K562 (cell line): ENCODE measurements around the gene TMEM207. TPM values are rescaled to one million over a fixed set of nuclear protein-coding genes. Genes with fewer than 3 reads are reported as not detected.

Experiments
- ATAC-seq: fragments of 200-7000 bp; cut with Tn5 transposase; 3 replicates; pipeline ENCODE4 v1.9.1; 2020; ENCODE audit warnings: moderate library complexity
- BruUV-seq: library from RNA; stranded (reverse); fragments of 400-500 nt; replicated peaks from 2 replicates; lab custom pipeline; 2021; lab: Mats Ljungman, UMichigan
- CTCF ChIA-PET: fragments of 300-600 bp; formaldehyde crosslinking; extraction: SDS; loops from one replicate; lab custom pipeline; 2021; ENCODE audit warnings: low intra/inter-chr PET ratio; lab: Yijun Ruan, JAX
- POLR2A ChIA-PET: fragments of 300-600, 350-650 bp; sonication (Branson Sonifier 250); formaldehyde crosslinking; extraction: SDS; loops from one replicate; lab custom pipeline; 2021; ENCODE audit warnings: antibody characterized with exemption, inconsistent platforms; lab: Yijun Ruan, JAX
- DNase-seq, 4 experiments: peaks; one replicate each; pipeline versions ENCODE4 v3.0.0 to v3.0.0-alpha.2; 2011 to 2018; ENCODE audit warnings: low spot score in 3 of 4, mixed read lengths in 3 of 4; ENCODE audit errors: extremely low read depth in 1 of 4
- FAIRE-seq: peaks from 2 replicates; lab custom pipeline; 2011; peaks lifted over from hg19 to GRCh38; lab: Jason Lieb, UNC
- H2AFZ ChIP-seq: 2 replicates; pipeline ENCODE4 v1.6.0; 2011; ENCODE audit warnings: low read depth, low read length, control low read depth, inconsistent platforms
- H3K27ac ChIP-seq: fragments of 200-600 bp; 3 replicates; pipeline ENCODE4 v1.8.0; 2011; ENCODE audit warnings: low read depth, mild to moderate bottlenecking, control low read depth, inconsistent platforms, low read length, moderate library complexity, mixed read lengths; ENCODE audit errors: extremely low read depth
- H3K27me3 ChIP-seq, 2 experiments: fragments of 300-600 bp in 1 of 2; 2 replicates in 1 of 2; 3 replicates in 1 of 2; pipeline versions ENCODE4 v1.6.0 to v1.8.0; 2011; ENCODE audit warnings: inconsistent platforms in 2 of 2, low read length in 2 of 2, mild to moderate bottlenecking in 1 of 2, mixed read lengths in 1 of 2, moderate library complexity in 1 of 2; ENCODE audit not compliant: control insufficient read depth in 2 of 2, insufficient read depth in 2 of 2
- H3K36me3 ChIP-seq: fragments of 300-600 bp; 3 replicates; pipeline ENCODE4 v1.8.0; 2011; ENCODE audit warnings: mild to moderate bottlenecking, low read length, inconsistent platforms; ENCODE audit not compliant: control insufficient read depth, insufficient read depth
- H3K4me1 ChIP-seq, 2 experiments: fragments of 200-600 bp in 1 of 2; replicated peaks in 1 of 2; 2 replicates in 1 of 2; 3 replicates in 1 of 2; pipeline versions ENCODE4 v1.5.1 to v1.8.0; 2011; ENCODE audit warnings: inconsistent platforms in 2 of 2, low read length in 2 of 2, mild to moderate bottlenecking in 1 of 2, mixed read lengths in 1 of 2, moderate library complexity in 1 of 2; ENCODE audit not compliant: control insufficient read depth in 2 of 2, insufficient read depth in 2 of 2
- H3K4me2 ChIP-seq: 2 replicates; pipeline ENCODE4 v1.6.1; 2011; ENCODE audit warnings: low read length, control low read depth, inconsistent platforms, mixed read lengths; ENCODE audit not compliant: insufficient read depth
- H3K4me3 ChIP-seq: fragments of 200-600 bp; sonication (generic), shearing (Covaris generic); 2 replicates; pipeline ENCODE4 v1.5.1; 2016; ENCODE audit warnings: control low read depth, inconsistent platforms
- H3K79me2 ChIP-seq: fragments of 200-600 bp; 3 replicates; pipeline ENCODE4 v1.8.0; 2011; ENCODE audit warnings: low read length, inconsistent platforms; ENCODE audit not compliant: control insufficient read depth, insufficient read depth
- H3K9ac ChIP-seq, 2 experiments: 2 replicates each; pipeline versions ENCODE4 v1.6.0 to v1.6.1; 2011; ENCODE audit warnings: low read depth in 2 of 2, low read length in 2 of 2, control low read depth in 1 of 2, inconsistent platforms in 1 of 2, mild to moderate bottlenecking in 1 of 2, mixed read lengths in 1 of 2; ENCODE audit not compliant: insufficient read depth in 1 of 2
- H3K9me1 ChIP-seq: one replicate; pipeline ENCODE4 v1.6.0; 2011; ENCODE audit warnings: inconsistent platforms, mild to moderate bottlenecking, low read length, moderate library complexity; ENCODE audit not compliant: control insufficient read depth, insufficient read depth
- H3K9me3 ChIP-seq: replicated peaks from 2 replicates; pipeline ENCODE4 v1.5.1; 2011; ENCODE audit warnings: low read depth, low read length, inconsistent platforms; ENCODE audit not compliant: control insufficient read depth, insufficient read depth
- H4K20me1 ChIP-seq: replicated peaks from 2 replicates; pipeline ENCODE4 v1.6.1; 2011; ENCODE audit warnings: low read length, inconsistent platforms, mixed read lengths; ENCODE audit not compliant: control insufficient read depth, insufficient read depth
- BCOR ChIP-seq: fragments of 450-650 bp; IDR thresholded peaks from 2 replicates; pipeline ENCODE4 v1.6.1; 2016
- BDP1 ChIP-seq: IDR thresholded peaks from 3 replicates; pipeline ENCODE4 v1.6.1; 2011; ENCODE audit not compliant: insufficient read length, insufficient read depth
- DMBX1 ChIP-seq: fragments of 250-450 bp; sonication (Bioruptor Pico); IDR thresholded peaks from 2 replicates; pipeline ENCODE4 v1.8.0; 2022; ENCODE audit warnings: inconsistent platforms, mild to moderate bottlenecking, moderate library complexity, borderline replicate concordance
- HMGN3 ChIP-seq: IDR thresholded peaks from 2 replicates; pipeline ENCODE4 v1.6.1; 2011; ENCODE audit warnings: borderline replicate concordance, low read depth, mild to moderate bottlenecking, mixed read lengths, low read length; ENCODE audit not compliant: insufficient read length; ENCODE audit errors: extremely low read depth
- KAT2B ChIP-seq: IDR thresholded peaks from one replicate; pipeline ENCODE4 v1.6.1; 2012; ENCODE audit warnings: low read depth, mild to moderate bottlenecking, control low read depth, inconsistent platforms, low read length, moderate library complexity
- PML ChIP-seq: IDR thresholded peaks from 2 replicates; pipeline ENCODE4 v1.6.1; 2012; ENCODE audit warnings: low read length, inconsistent platforms
- PRDM10 ChIP-seq: fragments of 450-650 bp; IDR thresholded peaks from 2 replicates; pipeline ENCODE4 v1.6.1; 2018; ENCODE audit not compliant: partially characterized antibody
- TCF15 ChIP-seq: fragments of 250-450 bp; sonication (Bioruptor Pico); IDR thresholded peaks from 2 replicates; pipeline ENCODE4 v1.8.0; 2022; ENCODE audit warnings: moderate library complexity, mild to moderate bottlenecking, inconsistent platforms
- ZEB2 ChIP-seq: fragments of 450-650 bp; IDR thresholded peaks from 2 replicates; pipeline ENCODE4 v1.6.1; 2016
- ZNF224 ChIP-seq: sonication (generic); formaldehyde crosslinking; IDR thresholded peaks from 2 replicates; pipeline ENCODE4 v1.8.0; 2022; ENCODE audit warnings: mild to moderate bottlenecking, missing genetic modification reagents
- ZNF445 ChIP-seq: fragments of 250-450 bp; sonication (Bioruptor Pico); IDR thresholded peaks from 2 replicates; pipeline ENCODE4 v1.4.0; 2020; ENCODE audit warnings: low read depth, mild to moderate bottlenecking, moderate library complexity
- ZSCAN32 ChIP-seq: fragments of 450-650 bp; formaldehyde crosslinking; IDR thresholded peaks from 2 replicates; pipeline ENCODE4 v1.4.0; 2020; ENCODE audit warnings: mild to moderate bottlenecking, moderate library complexity
- in situ Hi-C: fragments of 300-500 bp; cut with MboI; formaldehyde crosslinking; loops from 4 replicates; pipeline ENCODE4 v1.15.0; 2018; ENCODE audit warnings: inconsistent platforms, mixed read lengths
- intact Hi-C: fragments of 100-400 bp; cut with micrococcal nuclease; formaldehyde crosslinking; loops from 2 replicates; pipeline ENCODE4 v1.14.2; 2022
- polyA plus RNA-seq, 8 experiments: library from polyadenylated mRNA; depleted of rRNA in 4 of 8; stranded (reverse) in 5 of 8; unstranded in 3 of 8; fragments of >200 nt; fragmentation: Nextera tagmentation in 2 of 8; fragmentation: Illumina TruSeq in 1 of 8; extraction: Ambion mirVana in 2 of 8; extraction: Trizol in 1 of 8; gene quantifications; 2 replicates each; pipeline versions ENCODE4 v1.2.1 to v1.2.3, GENCODE V29; 2011 to 2014; ENCODE audit warnings: inconsistent platforms in 1 of 8, missing spikeins in 1 of 8
- total RNA-seq, 7 experiments: library from RNA; depleted of rRNA in 6 of 7; stranded (reverse); fragments of >200 nt in 6 of 7; fragmentation: Illumina TruSeq in 2 of 7; extraction: Trizol in 2 of 7; gene quantifications; 2 replicates each; pipeline versions ENCODE4 v1.2.1 to v1.2.3, GENCODE V29; 2011 to 2021; ENCODE audit warnings: low replicate concordance in 1 of 7
- TF ChIP-seq, protein P1 (sequence below): fragments of 450-650 bp; IDR thresholded peaks from 2 replicates; pipeline ENCODE4 v1.6.1; 2016; ENCODE audit warnings: borderline replicate concordance

TMEM207 gene
- total and polyA plus RNA-seq, 9 of the 15 experiments (the other 6 are each of a cell fraction or from before 2014, with no cell fraction given): 0.04 to 0.10 (median 0.04) TPM; not detected in 4

GRCh38 chr3:190381441-190381840, 68.3 kb downstream of the TMEM207 start:
- H3K9me3 ChIP-seq: peaks cover 4% of the 10 kb centered on the region; the same call in 1 of the 2 replicates
- DNase-seq (no peak), FAIRE-seq (no peak), ATAC-seq (no peak)
- TF ChIP-seq PML (no peak), PRDM10 (no peak), ZEB2 (no peak), ZSCAN32 (no peak), KAT2B (no peak), DMBX1 (CRISPR knock-in tag) (no peak), ZNF445 (no peak), ZNF224 (CRISPR knock-in tag) (no peak), HMGN3 (no peak), BDP1 (no peak), BCOR (no peak), TCF15 (CRISPR knock-in tag) (no peak)
- TF ChIP-seq, protein P1, sequence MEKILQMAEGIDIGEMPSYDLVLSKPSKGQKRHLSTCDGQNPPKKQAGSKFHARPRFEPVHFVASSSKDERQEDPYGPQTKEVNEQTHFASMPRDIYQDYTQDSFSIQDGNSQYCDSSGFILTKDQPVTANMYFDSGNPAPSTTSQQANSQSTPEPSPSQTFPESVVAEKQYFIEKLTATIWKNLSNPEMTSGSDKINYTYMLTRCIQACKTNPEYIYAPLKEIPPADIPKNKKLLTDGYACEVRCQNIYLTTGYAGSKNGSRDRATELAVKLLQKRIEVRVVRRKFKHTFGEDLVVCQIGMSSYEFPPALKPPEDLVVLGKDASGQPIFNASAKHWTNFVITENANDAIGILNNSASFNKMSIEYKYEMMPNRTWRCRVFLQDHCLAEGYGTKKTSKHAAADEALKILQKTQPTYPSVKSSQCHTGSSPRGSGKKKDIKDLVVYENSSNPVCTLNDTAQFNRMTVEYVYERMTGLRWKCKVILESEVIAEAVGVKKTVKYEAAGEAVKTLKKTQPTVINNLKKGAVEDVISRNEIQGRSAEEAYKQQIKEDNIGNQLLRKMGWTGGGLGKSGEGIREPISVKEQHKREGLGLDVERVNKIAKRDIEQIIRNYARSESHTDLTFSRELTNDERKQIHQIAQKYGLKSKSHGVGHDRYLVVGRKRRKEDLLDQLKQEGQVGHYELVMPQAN: no peak
- no TSS peak for BruUV-seq
- no peak overlapping the region for H3K4me3 ChIP-seq
- intact Hi-C loops (no loop called here), in situ Hi-C loops (no loop called here)
- H3K9ac ChIP-seq: no peak overlapping the region
- H3K79me2 ChIP-seq: no peaks in the 10 kb centered on the region
- H3K27me3 ChIP-seq: no peaks in the 10 kb centered on the region
- no peaks in the 10 kb centered on the region for H3K9me1 ChIP-seq
- no peaks in the 10 kb centered on the region for H3K36me3 ChIP-seq
- no peaks in the 10 kb centered on the region for H4K20me1 ChIP-seq
- CTCF ChIA-PET: no interaction called here
- no peak overlapping the region for H2AFZ ChIP-seq
- no peak overlapping the region for H3K4me2 ChIP-seq
- no peak overlapping the region for H3K27ac ChIP-seq
- H3K4me1 ChIP-seq: no peaks in the 10 kb centered on the region
- POLR2A ChIA-PET: no interaction called here
